Esophagus squamous epithelium (tissue), 4 donors: ENCODE results near the gene CTSE.
"Not testable (repeated sequence)": the region's sequence is repeated elsewhere in the genome, so short reads cannot be mapped to it uniquely, and the experiment has no call there.

Experiments
- CTCF ChIP-seq, 6 experiments: fragments of 450-650 bp in 4 of 6; fragments of 200-600 bp in 2 of 6; sonication (generic) in 2 of 6; IDR thresholded peaks; one replicate each; pipeline ENCODE4 v1.5.1; 2016 to 2019; ENCODE audit warnings: antibody characterized with exemption in 6 of 6, mild to moderate bottlenecking in 4 of 6, moderate library complexity in 4 of 6
- POLR2A ChIP-seq, 4 donors: fragments of 450-650 bp; IDR thresholded peaks; one replicate each; pipeline ENCODE4 v1.6.1; 2017; ENCODE audit warnings: antibody characterized with exemption in 4 of 4, mild to moderate bottlenecking in 4 of 4, moderate library complexity in 3 of 4

- TF ChIP-seq CTCF, POLR2A (IDR thresholded peaks at IDR 0.05): not testable (repeated sequence)
These were observed 40.3 kb upstream of the CTSE start for GRCh38 chr1:206064001-206064400.
